Kidney epithelial cell (primary cell): ENCODE measurements around the gene PCBP3. TPM values are rescaled to one million over a fixed set of nuclear protein-coding genes. Genes with fewer than 3 reads are reported as not detected.

Experiments
- DNase-seq: peaks from one replicate; pipeline ENCODE4 v3.0.0-alpha.2; 2010; ENCODE audit warnings: low read depth
- H3K27me3 ChIP-seq: 2 replicates; pipeline ENCODE4 v1.6.0; 2011; ENCODE audit warnings: low read length; ENCODE audit not compliant: control insufficient read depth, insufficient read depth
- H3K36me3 ChIP-seq: 2 replicates; pipeline ENCODE4 v1.5.1; 2011; ENCODE audit warnings: low read length; ENCODE audit not compliant: control insufficient read depth, insufficient read depth
- H3K4me3 ChIP-seq: 2 replicates; pipeline ENCODE4 v1.5.1; 2011; ENCODE audit warnings: low read depth, mild to moderate bottlenecking, control low read depth, low read length
- total RNA-seq: library from RNA; depleted of rRNA; stranded (reverse); fragments of >200 nt; gene quantifications from 2 replicates; pipeline ENCODE4 v1.2.3, GENCODE V29; 2015
- TF ChIP-seq, protein P1 (sequence below): IDR thresholded peaks from 2 replicates; pipeline ENCODE4 v1.5.1; 2011; ENCODE audit warnings: mild to moderate bottlenecking, moderate library complexity, low read length, control low read depth, inconsistent platforms; ENCODE audit not compliant: insufficient read depth, poor library complexity, severe bottlenecking

PCBP3 gene
- total RNA-seq, 1 donor from 2014 or later, result 1.3 TPM

DNA sequence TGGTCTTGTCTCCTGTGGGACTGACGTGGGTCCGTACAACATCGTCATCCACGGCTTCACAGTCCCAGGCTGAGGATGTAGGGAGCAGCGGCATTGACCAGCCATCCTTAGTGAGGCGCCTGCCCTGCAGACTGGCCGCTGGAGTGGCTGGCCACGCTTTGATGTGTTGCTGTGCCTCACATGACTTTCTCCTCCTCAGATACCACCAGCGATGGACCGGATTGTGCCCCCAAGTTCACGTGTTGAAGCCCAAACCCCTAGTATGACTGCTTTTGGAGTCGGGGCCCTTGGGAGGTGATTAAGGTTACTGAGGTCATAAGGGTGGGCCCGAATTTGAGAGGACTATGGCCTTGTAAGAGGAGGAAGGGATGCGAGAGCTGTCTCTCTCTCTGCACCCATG is 122.5 kb downstream of the PCBP3 start:
- TF ChIP-seq, protein P1, sequence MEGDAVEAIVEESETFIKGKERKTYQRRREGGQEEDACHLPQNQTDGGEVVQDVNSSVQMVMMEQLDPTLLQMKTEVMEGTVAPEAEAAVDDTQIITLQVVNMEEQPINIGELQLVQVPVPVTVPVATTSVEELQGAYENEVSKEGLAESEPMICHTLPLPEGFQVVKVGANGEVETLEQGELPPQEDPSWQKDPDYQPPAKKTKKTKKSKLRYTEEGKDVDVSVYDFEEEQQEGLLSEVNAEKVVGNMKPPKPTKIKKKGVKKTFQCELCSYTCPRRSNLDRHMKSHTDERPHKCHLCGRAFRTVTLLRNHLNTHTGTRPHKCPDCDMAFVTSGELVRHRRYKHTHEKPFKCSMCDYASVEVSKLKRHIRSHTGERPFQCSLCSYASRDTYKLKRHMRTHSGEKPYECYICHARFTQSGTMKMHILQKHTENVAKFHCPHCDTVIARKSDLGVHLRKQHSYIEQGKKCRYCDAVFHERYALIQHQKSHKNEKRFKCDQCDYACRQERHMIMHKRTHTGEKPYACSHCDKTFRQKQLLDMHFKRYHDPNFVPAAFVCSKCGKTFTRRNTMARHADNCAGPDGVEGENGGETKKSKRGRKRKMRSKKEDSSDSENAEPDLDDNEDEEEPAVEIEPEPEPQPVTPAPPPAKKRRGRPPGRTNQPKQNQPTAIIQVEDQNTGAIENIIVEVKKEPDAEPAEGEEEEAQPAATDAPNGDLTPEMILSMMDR, result no peak
- no peak overlapping the region for H3K4me3 ChIP-seq
- no peak for DNase-seq
- H3K36me3 ChIP-seq, result no peaks in the 10 kb centered on the region
- no peaks in the 10 kb centered on the region for H3K27me3 ChIP-seq

DNA sequence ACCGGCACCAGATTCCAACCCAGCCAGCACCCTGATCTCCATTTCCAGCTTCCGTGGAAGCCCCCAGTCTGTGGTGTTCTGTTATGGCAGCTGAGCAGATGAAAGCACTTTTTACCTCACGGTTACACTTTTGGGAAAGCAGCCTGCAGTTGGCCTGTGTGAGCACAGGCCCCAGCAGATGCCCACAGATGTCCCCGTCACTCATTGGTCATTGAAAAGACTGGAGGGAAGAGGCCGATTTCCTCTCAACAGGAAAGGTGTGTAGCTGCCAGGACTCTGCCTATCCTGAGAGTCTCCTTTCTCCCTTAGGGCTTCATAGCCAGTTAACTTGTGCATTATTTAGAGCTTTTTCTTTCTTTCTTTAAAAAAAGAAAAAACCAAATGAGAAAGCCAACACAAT is 123.0 kb downstream of the PCBP3 start:
- TF ChIP-seq, protein P1, result no peak
- H3K27me3 ChIP-seq, result no peaks in the 10 kb centered on the region
- no peaks in the 10 kb centered on the region for H3K36me3 ChIP-seq

DNA sequence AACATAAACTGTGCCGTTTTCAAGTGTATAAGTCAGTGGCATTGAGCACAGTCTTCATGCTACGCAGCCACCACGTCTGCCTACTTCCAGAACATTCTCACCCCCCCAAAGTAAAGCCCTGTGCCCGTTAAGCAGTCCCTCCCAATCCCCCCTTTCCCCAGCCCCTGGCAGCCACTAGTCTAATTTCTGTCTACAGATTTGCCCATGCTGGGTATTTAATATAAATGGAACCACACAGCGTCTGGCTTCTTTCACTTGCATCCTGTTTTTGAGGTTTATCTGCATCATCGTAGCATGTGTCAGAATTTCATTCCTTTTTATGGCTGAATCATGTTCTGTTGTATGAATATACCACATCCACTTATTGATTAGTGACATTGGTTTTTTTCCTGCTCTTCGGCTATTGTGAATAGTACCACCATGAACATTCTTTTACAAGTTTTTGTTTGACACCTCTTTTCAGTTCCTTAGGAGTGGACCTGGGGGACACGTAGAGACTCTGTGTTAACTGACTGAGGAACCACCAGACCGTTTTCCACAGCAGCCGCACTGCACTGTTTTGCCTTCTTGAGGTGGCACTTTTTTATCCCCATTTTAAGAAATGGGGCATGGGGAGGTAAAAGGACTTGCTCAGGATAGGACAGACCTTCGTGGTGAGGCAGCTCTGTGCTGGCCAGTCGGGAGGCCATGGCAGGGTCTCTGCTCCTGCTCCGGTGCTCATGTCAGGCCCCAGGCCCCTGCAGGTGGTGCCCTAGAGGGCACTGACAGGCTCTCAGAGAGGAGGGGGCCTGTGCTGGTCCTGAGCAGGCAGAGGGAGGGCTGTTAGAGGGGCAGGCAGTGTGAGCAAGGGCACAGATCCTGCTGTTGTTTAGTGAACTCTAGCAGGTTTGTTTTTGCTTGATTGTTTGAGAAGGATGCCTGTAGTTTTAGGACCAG is 123.8 kb downstream of the PCBP3 start:
- Histone ChIP-seq H3K36me3 (no peaks in the 10 kb centered on the region), H3K27me3 (no peaks in the 10 kb centered on the region), H3K4me3 (no peak overlapping the region)
- TF ChIP-seq, protein P1, result no peak
- DNase-seq, result no peak

More for the DNA sequence above, 123.0 kb downstream of the PCBP3 start:
- H3K4me3 ChIP-seq, result no peak overlapping the region
- DNase-seq, result no peak

DNA sequence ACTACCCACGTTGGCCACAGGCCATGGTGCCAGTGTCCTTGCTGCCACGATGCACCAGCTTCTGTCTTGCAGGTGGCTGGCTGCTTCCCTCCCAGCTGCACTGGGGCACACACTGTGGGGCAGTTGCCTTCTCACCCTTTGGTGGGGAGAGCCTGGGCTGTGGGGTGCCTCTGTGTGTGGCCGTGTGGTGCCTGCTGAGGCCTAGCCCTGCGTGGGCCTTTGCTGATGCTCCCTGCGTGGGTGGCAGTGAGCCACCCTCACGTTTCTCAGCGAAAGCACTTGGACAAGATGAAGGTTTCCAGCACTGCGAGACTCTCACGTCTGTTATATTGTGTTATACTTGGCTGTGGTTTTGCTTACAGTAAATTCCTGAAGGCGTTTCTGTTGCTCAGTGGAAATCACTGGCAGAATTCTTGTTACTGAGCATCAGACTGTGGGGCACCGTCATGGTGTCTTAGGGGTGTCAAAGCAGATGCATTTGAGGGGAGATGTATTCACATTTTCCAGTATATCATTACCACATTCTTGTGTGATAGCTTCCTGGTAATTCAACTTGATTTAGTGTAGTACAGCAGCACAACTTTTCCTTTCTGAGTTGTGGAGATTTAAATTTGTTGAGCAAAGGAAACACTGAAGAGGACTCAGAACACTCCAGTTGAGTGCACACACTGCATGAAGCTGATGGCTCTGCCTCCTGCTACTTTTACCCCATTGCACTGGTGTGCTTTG is 124.7 kb downstream of the PCBP3 start:
- H3K4me3 ChIP-seq, result no peak overlapping the region
- no peaks in the 10 kb centered on the region for H3K36me3 ChIP-seq
- TF ChIP-seq, protein P1, result no peak
- H3K27me3 ChIP-seq, result no peaks in the 10 kb centered on the region
- no peak for DNase-seq

DNA sequence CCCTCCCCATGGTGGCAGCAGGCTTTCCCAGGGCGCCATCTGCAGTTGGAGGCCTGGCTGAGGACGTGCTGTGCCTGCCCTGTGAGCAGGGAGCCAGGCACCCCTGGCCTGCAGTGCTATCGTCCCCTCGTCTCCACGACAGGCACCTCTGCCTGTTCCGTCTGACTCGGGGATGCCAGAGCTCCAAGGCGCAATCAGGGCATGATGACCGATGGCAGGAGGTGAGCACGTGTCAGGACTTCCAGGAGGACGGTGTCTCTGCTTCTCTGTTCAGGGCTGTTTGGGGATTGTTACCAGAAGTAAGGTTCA is 125.2 kb downstream of the PCBP3 start:
- TF ChIP-seq, protein P1, result no peak
- DNase-seq, result no peak
- Histone ChIP-seq H3K36me3 (no peaks in the 10 kb centered on the region), H3K27me3 (no peaks in the 10 kb centered on the region), H3K4me3 (no peak overlapping the region)
